Measurements from ENCODE around the gene ERICH2. TPM values are rescaled to one million over a fixed set of nuclear protein-coding genes. Genes with fewer than 3 reads are reported as not detected.
A peak's percentile ranks its signal among the peaks of the same experiment; 100 is the strongest.

ERICH2 gene
- total and polyA plus RNA-seq, 2 experiments from 2014 or later = 3.5 TPM; not detected in 1

GRCh38 chr2:170742896-170743529 lies 27.2 kb upstream of the ERICH2 start (continued):
- TF ChIP-seq ZNF462 (CRISPR knock-in tag; IDR thresholded peaks at IDR 0.05) = no peak
- TF ChIP-seq ZNF331 (CRISPR knock-in tag; IDR thresholded peaks at IDR 0.05; ENCODE audit: low read depth) = no peak
- no peak for TF ChIP-seq EZH2 (IDR thresholded peaks at IDR 0.05; ENCODE audit: low read depth, unreplicated experiment)
- TF ChIP-seq ETS1 (IDR thresholded peaks at IDR 0.05) = no peak

GRCh38 chr2:170743530-170744239 lies 26.5 kb upstream of the ERICH2 start:
- Mint-ChIP-seq H3K27ac (no peak overlapping the region), H3K4me3 (no peak overlapping the region), H3K36me3 (ENCODE audit: low read depth) (no peaks in the 10 kb centered on the region), H3K4me1 (peaks cover 12% of the 10 kb centered on the region), H3K9me3 (no peaks in the 10 kb centered on the region), H3K27me3 (ENCODE audit: insufficient read depth, low read depth, poor library complexity) (peaks cover 4% of the 10 kb centered on the region)
- Histone ChIP-seq H3K4me3 (no peak overlapping the region), H2AFZ (peak overlapping the region; percentile 56; the same call in 1 of the 2 replicates), H3F3A (replicated peaks; ENCODE audit: low read depth) (no peaks in the 10 kb centered on the region), H3K36me3 (ENCODE audit: insufficient read depth) (no peaks in the 10 kb centered on the region), H3K27me3 (ENCODE audit: insufficient read depth) (no peaks in the 10 kb centered on the region), H3K4me1 (ENCODE audit: insufficient read depth) (peaks cover 5% of the 10 kb centered on the region; the same call in 1 of the 2 replicates), H3K9me2 (ENCODE audit: insufficient read depth) (peaks cover 6% of the 10 kb centered on the region), H3K27ac (ENCODE audit: low read depth) (no peak overlapping the region), H4K20me1 (replicated peaks; ENCODE audit: insufficient read depth) (no peaks in the 10 kb centered on the region), H3K4me2 (no peak overlapping the region), H3K79me2 (replicated peaks; ENCODE audit: insufficient read depth) (no peaks in the 10 kb centered on the region)
- ATAC-seq (peak; percentile 60), DNase-seq (ENCODE audit: low spot score) (no peak)
- TF ChIP-seq CREB1 (CRISPR knock-in tag; IDR thresholded peaks at IDR 0.05; ENCODE audit: low read depth) (no peak), ETS1 (IDR thresholded peaks at IDR 0.05) (no peak), ZNF114 (CRISPR knock-in tag; IDR thresholded peaks at IDR 0.05) (no peak)
